GM18907 (cell line): ENCODE results near the gene SRRM5.

ENCODE experiments used
- ATAC-seq: cut with Tn5 transposase; IDR thresholded peaks from one replicate; pipeline ENCODE4 v1.9.1; 2021; ENCODE audit warnings: mild to moderate bottlenecking, moderate library complexity; ENCODE audit not compliant: unreplicated experiment

Gene SRRM5

GRCh38 chr19:43664018-43664417 lies 52.1 kb downstream of the SRRM5 start:
- no peak for ATAC-seq
